Measurements from ENCODE around the gene GPC4.

DNA sequence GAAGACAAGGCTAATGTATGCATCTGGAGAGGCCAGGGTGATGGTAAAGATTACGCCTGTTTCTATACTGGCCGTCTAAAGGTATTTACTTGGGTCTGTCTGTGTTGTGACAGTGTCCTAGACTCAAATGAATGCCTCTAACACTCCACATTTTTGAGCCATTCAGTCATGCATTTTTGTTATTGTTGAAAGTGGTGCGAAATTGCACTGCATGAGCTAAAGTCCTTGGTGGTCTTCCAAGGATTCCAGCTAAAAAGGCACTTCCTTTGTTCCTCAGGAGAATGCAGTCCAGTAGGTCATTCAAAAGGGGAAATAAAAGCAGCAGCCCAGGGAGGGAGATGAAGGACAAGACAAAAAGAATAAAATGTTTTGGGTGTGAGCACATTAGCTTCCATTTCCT, 3.0 kb downstream of the GPC4 start:
- TF ChIP-seq, protein P1, sequence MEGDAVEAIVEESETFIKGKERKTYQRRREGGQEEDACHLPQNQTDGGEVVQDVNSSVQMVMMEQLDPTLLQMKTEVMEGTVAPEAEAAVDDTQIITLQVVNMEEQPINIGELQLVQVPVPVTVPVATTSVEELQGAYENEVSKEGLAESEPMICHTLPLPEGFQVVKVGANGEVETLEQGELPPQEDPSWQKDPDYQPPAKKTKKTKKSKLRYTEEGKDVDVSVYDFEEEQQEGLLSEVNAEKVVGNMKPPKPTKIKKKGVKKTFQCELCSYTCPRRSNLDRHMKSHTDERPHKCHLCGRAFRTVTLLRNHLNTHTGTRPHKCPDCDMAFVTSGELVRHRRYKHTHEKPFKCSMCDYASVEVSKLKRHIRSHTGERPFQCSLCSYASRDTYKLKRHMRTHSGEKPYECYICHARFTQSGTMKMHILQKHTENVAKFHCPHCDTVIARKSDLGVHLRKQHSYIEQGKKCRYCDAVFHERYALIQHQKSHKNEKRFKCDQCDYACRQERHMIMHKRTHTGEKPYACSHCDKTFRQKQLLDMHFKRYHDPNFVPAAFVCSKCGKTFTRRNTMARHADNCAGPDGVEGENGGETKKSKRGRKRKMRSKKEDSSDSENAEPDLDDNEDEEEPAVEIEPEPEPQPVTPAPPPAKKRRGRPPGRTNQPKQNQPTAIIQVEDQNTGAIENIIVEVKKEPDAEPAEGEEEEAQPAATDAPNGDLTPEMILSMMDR (IDR thresholded peaks at IDR 0.05 in 2 of 3, conservative IDR thresholded peaks at IDR 0.05 in 1 of 3; ENCODE audit: control insufficient read depth in 2 of 3, extremely low read depth in 1 of 3, insufficient read depth in 1 of 3, low read depth in 3 of 3, low read length in 3 of 3), result no peak
- TF ChIP-seq, protein P2, sequence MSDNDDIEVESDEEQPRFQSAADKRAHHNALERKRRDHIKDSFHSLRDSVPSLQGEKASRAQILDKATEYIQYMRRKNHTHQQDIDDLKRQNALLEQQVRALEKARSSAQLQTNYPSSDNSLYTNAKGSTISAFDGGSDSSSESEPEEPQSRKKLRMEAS (IDR thresholded peaks at IDR 0.05; ENCODE audit: low read depth, low read length), result no peak
- TF ChIP-seq, protein P3, sequence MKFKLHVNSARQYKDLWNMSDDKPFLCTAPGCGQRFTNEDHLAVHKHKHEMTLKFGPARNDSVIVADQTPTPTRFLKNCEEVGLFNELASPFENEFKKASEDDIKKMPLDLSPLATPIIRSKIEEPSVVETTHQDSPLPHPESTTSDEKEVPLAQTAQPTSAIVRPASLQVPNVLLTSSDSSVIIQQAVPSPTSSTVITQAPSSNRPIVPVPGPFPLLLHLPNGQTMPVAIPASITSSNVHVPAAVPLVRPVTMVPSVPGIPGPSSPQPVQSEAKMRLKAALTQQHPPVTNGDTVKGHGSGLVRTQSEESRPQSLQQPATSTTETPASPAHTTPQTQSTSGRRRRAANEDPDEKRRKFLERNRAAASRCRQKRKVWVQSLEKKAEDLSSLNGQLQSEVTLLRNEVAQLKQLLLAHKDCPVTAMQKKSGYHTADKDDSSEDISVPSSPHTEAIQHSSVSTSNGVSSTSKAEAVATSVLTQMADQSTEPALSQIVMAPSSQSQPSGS (IDR thresholded peaks at IDR 0.05; ENCODE audit: low read length), result no peak
- TF ChIP-seq SPI1 (IDR thresholded peaks at IDR 0.05; ENCODE audit: borderline replicate concordance, insufficient read depth, low read depth, low read length) (no peak), RAD21 (IDR thresholded peaks at IDR 0.05; ENCODE audit: insufficient read depth, low read depth, low read length) (no peak), ZNF24 (IDR thresholded peaks at IDR 0.05) (no peak)
